ENCODE data around the gene CNTN5.
"Not testable (repeated sequence)": the region's sequence is repeated elsewhere in the genome, so short reads cannot be mapped to it uniquely, and the experiment has no call there.

CNTN5 gene

DNA sequence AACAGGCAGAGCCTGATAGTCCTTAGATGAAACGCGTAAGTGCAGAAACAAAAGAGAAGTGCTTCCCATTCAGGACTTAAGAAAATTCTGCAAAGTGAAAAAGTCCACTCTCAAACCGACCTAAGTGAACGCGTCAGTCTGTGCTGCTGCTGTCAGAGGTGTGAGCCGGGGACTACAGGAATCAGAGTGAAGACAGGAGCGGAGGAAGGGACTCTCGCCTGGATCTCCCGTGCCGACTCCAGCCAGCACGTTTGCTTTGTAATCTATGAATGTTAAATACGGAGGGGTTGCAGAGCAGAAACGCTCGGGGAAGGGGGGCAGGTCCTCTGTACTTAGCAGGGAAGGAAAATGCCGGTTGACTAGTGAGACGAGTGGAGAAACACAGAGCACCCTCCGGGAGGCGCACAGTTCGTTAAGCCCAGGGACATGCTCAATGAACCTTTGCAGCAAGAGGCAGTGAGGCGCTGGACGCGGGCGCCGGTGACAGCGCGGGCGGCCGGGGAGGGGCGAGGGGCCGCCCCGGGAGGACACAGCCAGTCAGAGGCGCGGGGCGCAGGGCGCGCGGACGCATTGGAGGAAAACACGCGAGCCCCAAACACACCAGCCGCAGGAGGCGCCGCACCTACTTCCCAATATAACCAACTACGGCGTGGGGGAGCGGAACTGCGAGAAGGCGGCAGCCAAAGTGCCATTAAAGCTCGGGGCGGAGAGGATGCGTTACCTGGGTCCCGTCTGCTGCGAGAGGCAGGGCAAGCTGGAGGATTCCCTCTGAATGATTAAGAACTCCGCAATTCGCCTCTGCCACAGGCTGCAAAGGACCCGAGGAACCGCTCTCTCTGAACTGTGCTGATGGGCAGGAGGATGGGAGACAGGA is at the start of gene CNTN5:
Gene CNTN5, plus strand, starts transcription at position 598 of the 874 bp plus-strand sequence.
- peak; percentile 49 for DNase-seq (ENCODE audit: low read depth)

DNA sequence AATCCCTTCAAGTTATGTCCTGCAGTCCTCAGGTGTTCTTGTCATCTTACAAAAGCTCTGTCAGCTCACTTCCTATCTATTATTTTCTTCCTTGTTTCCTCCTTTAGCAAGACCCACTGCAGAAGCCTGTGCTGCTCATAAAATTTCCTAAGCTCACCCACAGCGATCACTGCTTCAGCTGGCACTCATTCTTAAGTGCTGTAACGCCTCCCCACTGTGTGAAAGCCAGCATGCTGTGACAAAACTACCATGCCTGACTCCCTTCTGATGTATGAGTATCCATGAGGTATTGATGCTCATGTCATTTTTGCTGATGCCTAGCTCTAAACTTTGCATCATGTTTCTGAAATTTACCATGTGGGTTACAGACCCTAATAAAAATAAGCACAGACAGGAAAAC is 41.5 kb upstream of the CNTN5 start:
- no peak for DNase-seq (ENCODE audit: low read depth)

DNA sequence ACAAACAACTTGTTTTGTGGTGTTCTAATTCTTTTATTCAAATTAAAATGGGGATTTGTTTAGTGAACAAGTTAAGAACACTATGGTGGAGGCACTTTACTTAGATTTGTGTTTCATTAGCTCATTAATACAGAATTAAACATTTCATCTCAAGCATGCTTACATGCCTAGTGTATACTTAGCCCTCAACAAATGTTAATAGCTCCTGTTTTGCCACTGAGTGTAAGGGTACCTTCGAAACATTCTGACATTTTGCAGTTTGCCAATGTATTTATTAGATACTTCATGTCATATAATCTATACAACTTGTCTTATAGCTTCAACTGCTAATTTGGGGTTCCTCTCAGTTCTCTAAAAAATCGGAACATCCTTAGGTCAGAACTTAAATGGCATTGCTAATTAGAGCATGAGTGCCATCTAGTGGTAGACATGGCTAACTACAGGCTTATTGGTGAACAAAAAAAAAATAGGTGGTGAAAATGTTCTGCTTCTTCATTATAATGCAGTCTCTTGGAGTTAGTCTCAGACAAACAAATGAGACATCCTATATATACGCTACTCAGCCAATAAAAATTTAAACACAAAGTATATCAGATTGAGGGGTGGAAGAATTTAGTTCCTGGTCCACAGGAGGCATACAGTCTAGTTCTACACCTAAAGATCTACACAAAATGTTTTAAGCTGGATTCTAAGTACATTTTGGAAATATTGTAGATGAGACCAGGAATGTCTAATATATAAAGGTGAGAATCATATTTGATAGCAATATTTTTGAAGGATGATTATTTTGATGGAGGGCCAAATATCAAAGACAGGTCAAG is 4.9 kb upstream of the CNTN5 start:
- DNase-seq (ENCODE audit: low read depth), result peak; percentile 39

DNA sequence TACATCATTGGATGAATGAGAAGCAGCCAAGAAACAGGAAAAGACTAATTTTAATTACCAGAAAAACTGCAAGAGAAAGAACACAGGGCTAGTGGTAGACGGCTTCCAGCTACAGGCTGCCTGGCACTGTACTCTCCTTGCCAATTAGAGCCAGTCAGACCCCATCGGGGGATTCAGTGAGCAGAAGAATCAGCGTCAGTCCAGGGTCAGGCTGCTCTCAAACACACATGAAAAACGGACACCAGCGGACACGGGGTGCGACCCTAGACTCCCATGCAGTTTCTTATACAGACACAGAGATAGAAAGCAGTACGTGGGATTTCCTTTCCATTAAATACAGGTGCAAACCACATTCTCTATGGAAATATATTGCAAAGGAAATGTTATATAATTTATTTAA is 1.1 kb upstream of the CNTN5 start:
- no peak for DNase-seq (ENCODE audit: low read depth)

DNA sequence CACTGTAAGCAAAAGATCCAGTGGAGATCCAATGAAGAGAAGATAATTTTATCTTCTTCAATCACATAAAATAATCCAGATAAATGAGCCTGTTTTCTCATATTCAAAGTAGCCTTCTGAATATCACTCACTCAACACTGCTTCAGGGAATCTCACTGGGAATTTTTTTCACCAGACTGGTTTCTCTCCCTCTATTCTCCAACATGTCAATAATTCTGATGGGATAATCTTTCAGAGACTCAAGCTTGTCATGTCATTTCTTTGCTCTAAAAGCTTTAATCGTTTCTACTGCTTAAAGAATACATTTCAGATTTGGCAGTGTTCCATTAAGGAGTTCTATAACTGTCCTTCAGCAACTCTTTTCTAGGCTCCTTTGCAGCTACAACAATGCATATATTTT is 16.3 kb downstream of the CNTN5 start:
- DNase-seq (ENCODE audit: low read depth), result no peak

DNA sequence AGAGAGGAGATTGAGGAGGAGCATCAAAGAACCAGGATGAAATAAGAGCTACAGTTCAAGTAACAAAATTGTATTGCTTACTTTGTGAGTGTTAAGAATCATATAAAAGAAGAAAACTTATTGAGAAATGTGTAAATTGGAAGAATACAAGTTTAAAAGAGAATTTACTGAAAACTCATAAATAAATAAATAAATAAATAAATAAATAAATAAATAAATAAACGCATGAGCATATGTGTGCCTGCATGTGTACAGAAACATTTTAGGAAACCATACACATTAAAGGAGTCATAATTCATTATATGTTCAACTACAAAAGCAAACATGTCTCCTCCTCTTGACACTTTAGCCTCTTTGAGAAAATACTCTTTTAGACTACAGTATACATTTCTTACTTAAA is 42.6 kb downstream of the CNTN5 start:
- DNase-seq (ENCODE audit: low read depth), result no peak

DNA sequence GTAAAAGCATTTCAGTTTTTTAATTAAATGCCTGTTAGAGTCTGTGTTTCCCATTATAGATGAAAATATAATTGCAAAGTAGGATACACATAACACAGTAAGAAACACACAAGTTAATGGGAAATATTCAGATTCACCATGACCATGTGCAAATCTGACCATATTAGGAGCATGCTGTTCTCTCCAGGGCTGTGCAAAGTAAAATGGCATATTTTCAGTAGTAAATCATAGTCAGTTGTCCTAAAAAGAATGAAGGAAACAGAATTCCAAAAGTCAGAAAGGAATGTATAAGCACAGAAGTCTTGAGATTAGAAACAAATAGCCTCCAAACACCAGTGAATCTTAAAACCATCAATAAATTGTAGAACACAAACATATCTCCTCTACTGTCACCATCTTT is 44.4 kb downstream of the CNTN5 start:
- DNase-seq (ENCODE audit: low read depth), result no peak

DNA sequence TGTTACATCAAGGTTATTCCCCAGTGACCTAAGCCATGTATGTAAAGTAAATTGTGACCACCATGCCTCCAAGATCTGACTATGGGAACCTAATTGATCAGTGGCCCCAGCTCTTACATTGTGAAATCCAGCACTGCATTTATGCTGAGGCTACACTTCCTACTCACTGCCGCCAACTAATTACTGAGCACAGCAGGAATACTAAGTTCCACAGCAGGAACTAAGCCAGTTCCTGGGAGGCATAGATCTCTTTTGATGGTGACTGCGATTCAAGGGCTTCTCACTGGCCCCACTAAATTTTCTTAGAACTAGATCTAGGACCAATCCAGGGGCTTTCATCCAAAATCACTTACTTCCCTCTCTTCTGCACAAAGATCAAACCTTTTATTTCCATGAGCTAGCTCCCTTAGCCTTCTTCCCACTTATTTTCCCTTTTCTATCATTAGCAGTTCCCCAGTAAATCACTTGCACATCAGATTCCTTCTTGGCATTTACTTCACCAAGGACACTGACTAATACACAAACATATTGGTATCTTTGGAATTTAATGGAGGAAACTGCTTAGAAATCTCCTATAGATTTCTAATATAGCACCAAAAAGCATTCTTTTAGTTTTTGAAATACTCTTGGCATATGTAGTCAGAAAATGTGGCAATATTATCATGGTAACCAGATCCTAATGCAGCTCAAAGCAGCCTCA is 46.0 kb downstream of the CNTN5 start:
- DNase-seq (ENCODE audit: low read depth), result no peak

DNA sequence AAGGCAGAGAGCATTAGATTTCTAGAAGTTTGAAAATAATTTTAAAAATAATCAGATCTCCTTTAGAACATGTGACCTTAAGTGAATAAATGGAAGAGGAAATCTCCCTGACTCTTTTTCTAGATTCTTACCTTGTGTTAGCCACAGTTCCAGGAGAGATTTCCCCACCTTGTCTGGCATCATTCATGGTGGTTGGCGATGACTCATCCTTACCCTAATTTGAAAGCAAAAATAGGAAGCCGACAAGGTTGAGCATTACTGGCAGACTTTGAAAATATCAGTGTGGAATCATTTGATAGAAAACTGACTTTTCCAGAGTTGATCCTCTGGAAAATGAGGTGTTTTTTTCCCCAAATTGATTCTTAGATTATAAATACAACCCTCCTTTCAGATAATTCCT is 48.1 kb downstream of the CNTN5 start:
- no peak for DNase-seq (ENCODE audit: low read depth)

DNA sequence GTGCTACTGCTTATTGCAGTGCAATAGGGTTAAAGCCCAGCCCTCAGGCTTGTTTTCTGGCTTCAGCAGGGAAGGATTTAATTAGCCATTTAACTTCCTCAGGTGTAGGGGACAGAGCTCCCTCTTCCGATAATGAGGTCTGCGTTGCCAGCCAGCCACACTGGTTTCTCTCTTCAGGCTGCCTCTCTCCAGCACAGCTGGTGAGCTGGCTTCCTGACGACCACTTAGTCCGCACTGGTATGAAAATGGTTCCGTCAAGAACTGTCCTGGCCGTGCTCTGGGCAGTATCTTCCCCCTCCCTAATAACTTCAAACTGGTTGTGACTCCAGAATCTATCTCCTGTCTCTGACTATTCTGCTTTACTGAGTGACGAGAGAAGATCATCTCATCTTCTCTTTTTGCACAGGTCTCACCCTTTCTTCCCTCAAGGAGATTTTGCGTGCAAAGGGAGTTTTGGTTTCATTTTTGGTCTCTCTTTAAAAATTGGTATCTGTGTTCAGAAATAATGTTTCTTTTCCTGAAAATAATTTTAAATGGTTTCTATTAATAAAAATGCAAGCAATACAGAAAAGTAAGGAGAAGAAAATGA is 49.2 kb downstream of the CNTN5 start:
- peak; percentile 42 for DNase-seq (ENCODE audit: low read depth)

DNA sequence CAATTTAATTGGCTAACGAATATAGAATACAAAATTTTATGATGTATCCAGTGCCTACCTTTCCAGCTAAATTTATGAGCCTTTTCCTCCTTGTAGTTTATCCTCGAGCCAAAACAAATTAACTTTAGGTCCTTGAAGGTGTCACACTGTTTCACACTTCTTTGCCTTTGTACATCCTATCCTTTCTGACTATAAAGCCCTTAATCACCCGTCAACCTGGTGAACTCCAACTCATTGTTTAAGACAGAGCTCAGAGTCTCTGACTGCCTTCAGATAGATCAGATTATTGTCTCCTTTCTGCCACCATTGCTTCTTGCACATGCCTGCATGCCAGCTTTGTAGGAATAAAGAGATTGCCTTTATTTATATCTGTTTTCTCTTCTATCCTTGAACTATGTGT is 58.8 kb downstream of the CNTN5 start:
- DNase-seq (ENCODE audit: low read depth), result no peak

DNA sequence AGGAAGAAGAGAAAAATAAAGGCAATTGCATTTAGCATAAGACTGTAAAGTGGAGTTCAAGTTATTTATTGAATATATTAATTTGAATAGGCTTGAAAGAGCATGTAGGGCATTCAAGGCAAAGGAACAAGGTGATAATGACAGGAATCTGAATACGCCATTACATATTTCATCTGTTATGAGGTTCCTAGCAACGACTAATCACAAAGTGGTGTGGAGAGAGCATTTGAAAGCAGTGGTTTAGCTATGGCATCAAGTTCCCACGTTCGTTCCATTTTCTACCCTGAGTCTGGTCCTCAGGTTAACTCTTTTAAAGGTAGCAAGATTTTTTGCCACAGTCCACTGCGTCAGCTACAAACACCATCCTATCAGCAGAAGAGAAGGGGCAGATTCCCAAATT is 59.4 kb downstream of the CNTN5 start:
- DNase-seq (ENCODE audit: low read depth), result no peak

DNA sequence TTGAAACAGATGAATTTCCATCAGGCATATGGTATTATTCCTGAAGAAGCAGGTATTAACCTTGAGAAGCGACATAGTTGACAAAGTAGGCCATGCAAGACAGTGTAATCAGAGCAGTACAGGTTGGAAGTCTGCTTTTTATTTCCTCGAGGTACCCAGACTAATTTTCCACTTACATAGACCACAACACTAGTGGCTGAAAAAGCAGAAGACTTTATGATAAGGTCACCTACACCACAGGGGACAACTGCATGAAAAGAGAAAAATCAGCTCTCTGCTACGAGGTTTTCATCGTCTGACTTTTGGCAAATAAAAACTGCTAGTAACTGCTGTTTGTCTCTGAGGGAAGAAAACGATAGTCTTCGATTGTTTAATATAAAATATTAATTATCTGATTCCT is 77.5 kb downstream of the CNTN5 start:
- DNase-seq (ENCODE audit: low read depth), result no peak

DNA sequence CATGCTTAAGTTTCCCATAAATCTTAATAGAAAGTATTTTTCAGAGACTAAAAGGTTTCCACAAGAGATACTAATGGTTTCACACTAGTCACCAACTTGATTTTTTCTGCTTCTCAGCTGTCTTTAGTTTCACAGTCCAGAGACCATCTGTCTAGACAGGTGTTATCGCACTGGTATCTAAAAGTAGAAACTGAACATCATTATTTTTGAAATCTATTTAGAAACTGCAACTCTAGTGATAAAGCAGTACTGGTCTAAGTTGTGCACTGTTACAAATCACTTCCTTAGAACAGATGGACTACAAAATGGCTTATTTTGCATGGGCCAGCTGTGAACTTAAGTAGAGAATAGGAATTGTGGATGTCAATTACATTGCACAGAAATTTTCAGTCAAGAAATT is 78.0 kb downstream of the CNTN5 start:
- no peak for DNase-seq (ENCODE audit: low read depth)

DNA sequence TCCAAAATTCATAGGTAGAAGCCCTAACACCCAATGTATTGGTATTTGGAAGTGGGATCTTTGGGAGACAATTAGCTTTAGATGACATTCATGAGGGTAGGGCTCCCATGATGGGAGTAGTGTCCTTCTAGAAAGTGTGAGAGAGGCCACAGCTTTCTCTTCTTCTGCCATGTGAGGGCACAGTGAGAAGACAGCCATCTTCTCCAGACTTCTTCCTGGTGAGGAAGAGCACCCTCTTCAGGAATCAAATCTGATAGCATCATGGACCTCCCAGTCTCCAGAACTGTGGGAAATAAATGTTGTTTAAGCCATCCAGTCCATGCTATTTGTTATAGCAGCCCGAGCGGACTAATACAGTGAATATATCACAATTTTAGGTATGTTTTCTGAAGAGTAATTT is 96.9 kb downstream of the CNTN5 start:
- DNase-seq (ENCODE audit: low read depth), result no peak

DNA sequence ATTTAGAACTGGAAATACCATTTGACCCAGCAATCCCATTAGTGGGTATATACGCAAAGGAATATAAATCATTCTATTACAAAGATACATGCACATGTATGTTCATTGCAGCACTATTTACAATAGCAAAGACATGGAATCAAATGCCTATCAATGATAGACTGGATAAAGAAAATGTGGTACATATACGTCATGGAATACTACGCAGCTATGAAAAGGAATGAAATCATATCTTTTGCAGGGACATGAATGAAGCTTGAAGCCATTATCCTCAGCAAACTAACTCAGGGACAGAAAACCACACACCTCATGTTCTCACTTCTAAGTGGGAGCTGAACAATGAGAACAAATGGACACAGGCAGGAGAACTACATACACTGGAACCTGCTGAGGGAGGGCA is 113.1 kb downstream of the CNTN5 start:
- not testable (repeated sequence) for DNase-seq (ENCODE audit: low read depth)

DNA sequence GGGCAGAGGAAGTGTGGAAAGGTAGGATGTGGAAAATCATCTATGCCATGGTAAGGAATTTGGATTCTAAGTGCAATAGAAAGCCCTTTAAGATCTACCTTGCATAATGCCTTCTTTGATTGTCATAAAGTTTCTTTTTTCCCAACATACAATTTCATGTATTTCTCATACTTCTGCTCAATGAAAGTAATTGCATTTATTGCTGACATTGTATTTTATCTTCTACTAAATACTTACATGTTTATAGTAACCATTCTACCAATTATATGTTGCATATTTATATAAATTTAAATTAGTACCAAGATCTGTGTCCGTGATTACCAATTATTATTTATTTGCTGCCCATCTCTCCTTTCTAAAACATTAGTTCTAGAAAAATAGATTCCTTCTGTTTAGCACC is 114.8 kb downstream of the CNTN5 start:
- DNase-seq (ENCODE audit: low read depth), result no peak

DNA sequence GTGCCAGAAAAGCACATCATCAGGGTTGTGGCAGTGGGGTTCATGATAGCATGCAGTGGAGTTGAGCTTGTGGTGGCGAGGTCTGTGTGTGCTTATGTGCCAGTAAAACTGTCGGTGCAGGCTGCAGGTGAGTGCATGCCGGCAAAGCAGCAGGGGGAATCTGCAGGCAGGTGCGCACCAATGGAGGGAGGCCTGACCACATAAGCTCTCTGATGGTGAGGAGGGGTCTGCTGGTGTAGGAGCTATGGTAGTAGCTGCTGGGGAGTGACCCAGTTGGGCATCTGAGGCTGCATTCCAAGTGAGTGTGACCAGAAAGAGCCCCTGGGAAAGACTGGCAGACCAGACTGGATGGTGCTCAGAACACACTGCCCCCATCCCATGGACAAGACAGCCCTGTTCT is 121.5 kb downstream of the CNTN5 start:
- DNase-seq (ENCODE audit: low read depth), result no peak

DNA sequence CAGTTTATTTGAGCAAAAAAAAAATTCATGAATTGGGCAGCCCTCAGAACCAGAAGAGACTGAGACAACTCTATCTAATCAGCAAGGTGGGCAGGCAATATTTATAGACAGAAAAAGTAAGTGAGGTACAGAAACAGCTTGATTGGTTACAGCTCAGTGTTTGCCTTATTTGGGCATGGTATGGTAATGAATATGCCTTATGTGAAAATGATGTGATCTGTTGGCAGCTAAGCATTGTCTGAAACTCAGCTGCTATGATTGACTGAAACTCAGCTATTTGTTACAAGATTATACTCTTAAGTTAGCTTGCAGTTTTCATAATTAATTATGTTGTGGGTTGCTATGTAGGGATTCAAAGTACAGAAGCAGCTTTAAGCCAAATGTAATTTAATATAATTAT is 127.6 kb downstream of the CNTN5 start:
- DNase-seq (ENCODE audit: low read depth), result no peak

DNA sequence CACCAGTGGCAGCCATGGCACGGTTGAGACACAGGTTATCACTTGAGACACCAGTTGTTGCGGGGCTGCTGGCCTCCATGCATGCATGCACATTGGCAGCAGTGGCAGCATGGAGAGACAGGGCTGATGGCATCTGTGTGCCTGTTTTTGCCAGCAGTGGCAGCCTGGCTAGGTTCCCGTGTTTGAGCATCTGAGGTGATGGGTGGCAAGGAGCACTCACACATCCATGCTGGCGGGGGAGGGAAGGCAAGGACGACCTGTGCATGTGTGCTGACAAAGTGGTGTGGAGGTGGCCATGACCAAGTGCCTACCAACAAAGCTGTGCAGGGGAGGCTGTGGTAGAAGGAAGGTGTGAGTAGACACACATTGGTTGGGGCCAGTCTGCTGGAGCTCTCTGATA is 133.5 kb downstream of the CNTN5 start:
- no peak for DNase-seq (ENCODE audit: low read depth)

DNA sequence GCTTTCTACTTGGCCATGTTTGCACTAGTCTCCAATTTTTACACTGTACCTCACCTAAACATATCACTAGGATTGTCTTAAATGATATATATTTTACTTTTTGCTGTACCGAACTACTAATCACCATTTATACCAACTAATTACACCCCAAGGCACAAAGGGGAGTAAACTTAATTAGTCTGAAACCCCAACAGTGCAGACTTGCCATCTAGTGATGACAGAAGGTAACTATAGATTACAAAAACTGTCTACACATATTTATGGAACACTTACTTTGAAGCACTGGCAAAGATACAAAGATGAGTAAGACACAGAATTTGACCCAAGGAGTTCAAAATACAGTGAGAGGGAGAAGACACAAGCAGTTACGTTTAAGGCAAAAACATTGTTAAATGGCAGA is 139.7 kb downstream of the CNTN5 start:
- DNase-seq (ENCODE audit: low read depth), result no peak

DNA sequence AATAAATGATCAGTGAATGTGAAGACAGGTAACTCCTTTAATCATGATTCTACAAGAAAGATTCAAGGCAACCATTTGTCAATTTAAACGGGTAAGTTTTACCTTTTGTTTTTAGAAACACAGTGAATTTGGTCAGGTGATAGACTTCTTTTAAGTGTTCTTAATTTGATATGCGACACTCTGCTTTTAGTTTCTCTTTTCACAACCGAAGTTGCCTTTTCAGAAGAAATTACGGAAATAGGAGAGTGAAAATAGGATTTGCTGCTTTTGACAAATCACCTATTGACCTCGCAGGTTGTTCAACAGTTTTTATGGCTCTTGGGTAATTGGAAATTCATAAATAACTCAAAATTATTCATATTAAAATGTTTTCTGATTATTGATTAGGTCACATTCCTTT is 142.1 kb downstream of the CNTN5 start:
- no peak for DNase-seq (ENCODE audit: low read depth)

Data from HS-5 (cell line).